ENCODE data around the gene UBR4.
A peak's percentile ranks its signal among the peaks of the same experiment; 100 is the strongest.
"Not testable (repeated sequence)": the region's sequence is repeated elsewhere in the genome, so short reads cannot be mapped to it uniquely, and the experiment has no call there.

UBR4 gene

DNA sequence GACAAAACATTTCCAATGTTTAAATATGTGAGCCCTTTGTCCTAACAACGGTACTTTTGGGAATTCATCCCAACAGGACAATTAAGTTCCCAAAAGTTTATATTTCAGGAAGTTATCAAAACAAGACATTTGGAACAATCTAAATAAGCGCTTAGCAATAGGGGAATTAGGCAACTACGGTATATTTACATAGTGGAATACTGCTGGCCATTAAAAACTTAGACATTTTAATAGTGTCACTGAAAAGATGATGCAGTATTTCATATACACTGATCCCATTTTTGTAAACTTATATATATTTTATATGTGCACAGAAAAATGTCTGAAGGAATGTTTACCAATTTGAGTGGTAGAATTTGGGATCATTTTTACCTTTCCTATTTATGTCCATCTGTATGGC, 20.8 kb downstream of the UBR4 start:
- no peak for DNase-seq (ENCODE audit: low read depth)
- TF ChIP-seq, protein P1, sequence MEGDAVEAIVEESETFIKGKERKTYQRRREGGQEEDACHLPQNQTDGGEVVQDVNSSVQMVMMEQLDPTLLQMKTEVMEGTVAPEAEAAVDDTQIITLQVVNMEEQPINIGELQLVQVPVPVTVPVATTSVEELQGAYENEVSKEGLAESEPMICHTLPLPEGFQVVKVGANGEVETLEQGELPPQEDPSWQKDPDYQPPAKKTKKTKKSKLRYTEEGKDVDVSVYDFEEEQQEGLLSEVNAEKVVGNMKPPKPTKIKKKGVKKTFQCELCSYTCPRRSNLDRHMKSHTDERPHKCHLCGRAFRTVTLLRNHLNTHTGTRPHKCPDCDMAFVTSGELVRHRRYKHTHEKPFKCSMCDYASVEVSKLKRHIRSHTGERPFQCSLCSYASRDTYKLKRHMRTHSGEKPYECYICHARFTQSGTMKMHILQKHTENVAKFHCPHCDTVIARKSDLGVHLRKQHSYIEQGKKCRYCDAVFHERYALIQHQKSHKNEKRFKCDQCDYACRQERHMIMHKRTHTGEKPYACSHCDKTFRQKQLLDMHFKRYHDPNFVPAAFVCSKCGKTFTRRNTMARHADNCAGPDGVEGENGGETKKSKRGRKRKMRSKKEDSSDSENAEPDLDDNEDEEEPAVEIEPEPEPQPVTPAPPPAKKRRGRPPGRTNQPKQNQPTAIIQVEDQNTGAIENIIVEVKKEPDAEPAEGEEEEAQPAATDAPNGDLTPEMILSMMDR (conservative IDR thresholded peaks at IDR 0.05; ENCODE audit: low read depth, low read length): no peak
- H3K4me3 ChIP-seq (ENCODE audit: low read length): no peak overlapping the region

- H3K4me3 ChIP-seq (ENCODE audit: low read length): no peak overlapping the region
- TF ChIP-seq, protein P1 (conservative IDR thresholded peaks at IDR 0.05; ENCODE audit: low read depth, low read length): no peak
- no peak for DNase-seq (ENCODE audit: low read depth)
These were observed 22.2 kb downstream of the UBR4 start for GRCh38 chr1:19187852-19188251.

DNA sequence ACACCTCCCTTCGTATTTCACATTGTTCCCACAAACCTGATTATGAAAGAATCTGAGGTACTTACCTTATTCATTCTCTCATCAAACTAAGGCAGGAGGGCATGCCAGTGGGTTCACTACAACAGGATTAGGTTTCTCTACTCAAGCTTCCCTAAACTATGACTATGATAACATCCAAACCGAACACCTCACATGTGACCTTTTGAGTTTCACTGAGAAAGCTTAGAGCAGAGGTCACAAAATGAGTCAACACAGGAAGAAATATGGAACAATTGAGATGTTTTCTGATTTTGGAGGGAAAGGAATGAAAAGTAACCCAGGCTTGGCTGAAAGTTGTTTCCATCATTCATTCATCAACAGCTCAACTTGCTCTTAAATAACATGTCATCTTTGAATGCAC, 24.1 kb downstream of the UBR4 start:
- TF ChIP-seq, protein P1 (conservative IDR thresholded peaks at IDR 0.05; ENCODE audit: low read depth, low read length): no peak
- no peak for DNase-seq (ENCODE audit: low read depth)
- no peak overlapping the region for H3K4me3 ChIP-seq (ENCODE audit: low read length)

- TF ChIP-seq, protein P1 (conservative IDR thresholded peaks at IDR 0.05; ENCODE audit: low read depth, low read length): no peak
- no peak overlapping the region for H3K4me3 ChIP-seq (ENCODE audit: low read length)
- no peak for DNase-seq (ENCODE audit: low read depth)
These were observed 27.8 kb downstream of the UBR4 start for GRCh38 chr1:19182223-19182622.

DNA sequence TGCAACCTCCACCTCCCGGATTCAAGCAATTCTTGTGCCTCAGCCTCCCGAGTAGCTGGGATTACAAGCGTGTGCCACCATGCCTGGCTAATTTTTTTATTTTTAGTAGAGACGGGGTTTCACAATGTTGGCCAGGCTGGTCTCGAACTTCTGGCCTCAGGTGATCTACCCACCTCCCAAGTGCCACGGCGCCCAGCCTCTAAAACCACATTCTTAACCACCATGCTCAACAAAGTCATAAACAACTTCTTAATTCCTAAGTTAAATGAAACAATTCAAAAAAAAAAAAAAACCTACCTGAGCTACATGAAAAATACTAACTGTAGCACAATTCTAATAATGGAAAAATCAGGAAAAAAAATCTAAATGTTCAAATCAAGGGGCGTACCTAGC, 29.8 kb downstream of the UBR4 start:
- DNase-seq (ENCODE audit: low read depth); H3K4me3 ChIP-seq (ENCODE audit: low read length): not testable (repeated sequence)

DNA sequence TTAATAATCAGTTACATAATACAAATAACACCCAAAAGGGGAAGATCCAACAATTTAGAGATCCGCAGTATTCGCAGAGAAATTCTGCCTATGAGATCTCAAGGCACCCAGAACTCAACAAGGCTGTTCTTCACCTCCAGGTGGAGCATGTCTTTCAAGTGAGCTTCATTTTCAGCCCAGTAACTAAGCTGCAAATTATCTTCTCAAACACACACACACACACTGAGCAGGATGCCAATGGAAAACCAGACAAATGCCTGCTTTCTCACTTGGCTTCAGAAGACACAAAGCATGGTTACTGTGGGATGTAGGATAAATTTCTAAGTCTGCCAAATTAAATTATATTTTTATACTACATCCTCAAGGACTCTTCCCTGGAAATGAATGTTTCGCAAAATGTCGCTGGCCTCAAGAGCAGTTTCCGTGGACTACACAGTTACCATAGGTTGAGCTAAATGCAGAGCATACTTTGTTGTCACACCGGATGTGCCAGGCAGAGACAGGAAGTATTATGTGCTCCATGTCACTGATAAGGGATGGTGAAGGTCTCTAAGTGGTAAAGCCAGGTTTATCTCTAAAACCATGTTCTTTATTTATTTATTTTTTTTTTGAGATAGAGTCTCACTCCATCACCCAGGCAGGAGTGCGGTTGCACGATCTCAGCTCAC, 30.3 kb downstream of the UBR4 start:
- TF ChIP-seq, protein P1 (conservative IDR thresholded peaks at IDR 0.05; ENCODE audit: low read depth, low read length): peak; percentile 44
- no peak for DNase-seq (ENCODE audit: low read depth)
- no peak overlapping the region for H3K4me3 ChIP-seq (ENCODE audit: low read length)

DNA sequence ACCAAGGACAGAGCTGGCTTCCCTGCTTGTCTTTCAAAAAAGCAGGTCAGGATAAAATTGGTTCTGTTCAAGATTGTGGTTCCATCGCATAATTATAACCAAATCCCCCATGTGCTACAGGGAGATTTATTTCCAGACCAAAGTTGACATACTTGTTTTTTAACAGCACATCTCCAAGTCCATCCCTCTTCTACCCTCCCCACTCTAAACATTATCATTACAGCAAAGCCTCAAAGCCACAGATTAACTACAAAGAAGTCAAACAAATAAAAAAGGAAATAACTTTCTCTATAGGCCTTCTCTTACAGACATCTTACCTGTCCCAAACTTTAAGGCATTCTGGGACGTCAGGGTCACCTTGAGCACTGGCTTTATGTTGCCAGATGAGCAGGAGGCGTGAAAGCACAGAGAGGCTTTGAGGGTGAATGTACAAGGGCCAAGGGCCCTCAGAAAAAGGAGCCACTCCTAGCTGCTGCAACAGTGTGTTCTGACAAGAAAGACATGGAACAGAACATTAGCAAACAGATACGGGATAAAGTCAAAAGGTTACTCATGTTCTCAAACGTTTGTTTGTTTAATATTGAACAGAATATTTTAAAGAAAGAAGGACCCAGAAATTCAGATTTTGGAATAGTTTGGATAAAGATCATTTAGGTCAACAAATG, 31.2 kb downstream of the UBR4 start:
- TF ChIP-seq, protein P1 (conservative IDR thresholded peaks at IDR 0.05; ENCODE audit: low read depth, low read length): no peak
- H3K4me3 ChIP-seq (ENCODE audit: low read length): no peak overlapping the region
- DNase-seq (ENCODE audit: low read depth): no peak

Measured in retinal pigment epithelial cell (primary cell).